GM11168 (cell line): ENCODE results near the gene TPRG1L.

Experiments
- in situ Hi-C: fragments of 300-500 bp; cut with MboI; formaldehyde crosslinking; loops from one replicate; pipeline ENCODE4 v1.12.0; 2022; ENCODE audit warnings: low sequenced_read_pairs; ENCODE audit not compliant: unreplicated experiment

Gene TPRG1L

DNA sequence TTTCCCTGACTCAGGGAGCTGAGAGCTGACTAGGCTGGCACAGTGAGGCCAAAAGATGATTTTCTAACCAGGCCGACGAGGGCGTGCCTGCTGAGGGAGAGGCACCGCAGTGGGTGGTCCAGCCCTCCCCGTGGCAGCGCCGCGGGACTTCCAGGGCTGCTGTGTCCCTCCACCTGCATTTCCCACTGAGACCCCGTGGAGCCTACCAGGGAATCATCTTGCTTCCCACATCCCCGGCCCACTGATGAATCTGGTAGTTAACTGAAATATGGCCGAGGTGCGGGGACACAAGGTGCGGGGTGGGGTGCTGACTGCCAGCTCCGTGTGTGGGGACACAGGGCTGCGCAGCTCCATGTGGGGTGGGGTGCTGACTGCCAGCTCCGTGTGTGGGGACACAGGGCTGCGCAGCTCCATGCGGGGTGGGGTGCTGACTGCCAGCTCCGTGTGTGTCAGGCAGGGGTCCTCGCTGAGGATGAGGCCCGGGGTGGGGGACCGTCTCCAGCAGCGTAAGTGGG is 14.6 kb downstream of the TPRG1L start:
- in situ Hi-C loops: no loop called here

DNA sequence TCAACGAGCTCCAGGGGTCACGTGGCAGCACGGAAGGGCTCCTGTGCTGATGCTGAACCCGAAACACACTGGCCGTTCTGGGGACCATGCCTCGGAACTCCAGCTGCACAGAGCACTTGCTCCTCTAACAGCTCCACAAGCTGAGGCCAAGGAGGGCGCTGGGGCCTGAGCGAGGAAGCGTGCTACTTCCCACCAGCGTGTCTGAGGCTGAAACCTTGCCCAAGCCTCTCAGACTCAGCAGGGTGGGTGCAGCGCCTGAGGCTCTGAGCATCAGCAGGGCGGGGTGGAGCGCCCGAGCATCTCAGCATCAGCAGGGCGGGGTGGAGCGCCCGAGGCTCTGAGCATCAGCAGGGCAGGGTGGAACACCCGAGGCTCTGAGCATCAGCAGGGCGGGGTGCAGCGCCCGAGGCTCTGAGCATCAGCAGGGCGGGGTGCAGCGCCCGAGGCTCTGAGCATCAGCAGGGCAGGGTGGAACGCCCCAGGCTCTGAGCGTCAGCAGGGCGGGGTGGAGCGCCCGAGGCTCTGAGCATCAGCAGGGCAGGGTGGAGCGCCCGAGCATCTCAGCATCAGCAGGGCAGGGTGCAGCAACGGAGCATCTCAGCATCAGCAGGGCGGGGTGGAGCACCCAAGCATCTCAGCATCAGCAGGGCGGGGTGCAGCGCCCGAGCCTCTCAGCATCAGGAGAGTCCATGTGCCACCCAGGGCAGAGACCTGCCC is 15.5 kb downstream of the TPRG1L start:
- in situ Hi-C loops: no loop called here

GRCh38 chr1:3641046-3641760 is 16.4 kb downstream of the TPRG1L start:
- in situ Hi-C loops: no loop called here

- in situ Hi-C loops: no loop called here
Measured at GRCh38 chr1:3641816-3642215, 17.0 kb downstream of the TPRG1L start.

GRCh38 chr1:3642919-3643675 is 18.3 kb downstream of the TPRG1L start:
- in situ Hi-C loops: no loop called here

GRCh38 chr1:3644273-3644672 is 19.5 kb downstream of the TPRG1L start:
- in situ Hi-C loops: no loop called here

DNA sequence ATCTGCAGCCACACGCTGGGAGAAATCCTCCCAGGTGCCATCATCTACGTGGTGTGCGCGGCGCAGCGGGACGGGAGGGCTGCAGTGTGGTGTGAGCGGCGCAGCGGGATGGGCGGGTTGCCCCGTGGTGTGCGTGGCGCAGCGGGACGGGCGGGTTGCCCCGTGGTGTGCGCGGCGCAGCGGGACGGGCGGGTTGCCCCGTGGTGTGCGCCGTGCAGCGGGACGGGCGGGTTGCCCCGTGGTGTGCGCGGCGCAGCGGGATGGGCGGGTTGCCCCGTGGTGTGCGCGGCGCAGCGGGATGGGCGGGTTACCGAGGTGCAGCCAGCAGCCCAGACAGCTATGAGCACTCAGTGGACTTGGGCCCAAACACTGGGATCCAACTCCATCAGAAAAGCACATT is 20.4 kb downstream of the TPRG1L start:
- in situ Hi-C loops: no loop called here

DNA sequence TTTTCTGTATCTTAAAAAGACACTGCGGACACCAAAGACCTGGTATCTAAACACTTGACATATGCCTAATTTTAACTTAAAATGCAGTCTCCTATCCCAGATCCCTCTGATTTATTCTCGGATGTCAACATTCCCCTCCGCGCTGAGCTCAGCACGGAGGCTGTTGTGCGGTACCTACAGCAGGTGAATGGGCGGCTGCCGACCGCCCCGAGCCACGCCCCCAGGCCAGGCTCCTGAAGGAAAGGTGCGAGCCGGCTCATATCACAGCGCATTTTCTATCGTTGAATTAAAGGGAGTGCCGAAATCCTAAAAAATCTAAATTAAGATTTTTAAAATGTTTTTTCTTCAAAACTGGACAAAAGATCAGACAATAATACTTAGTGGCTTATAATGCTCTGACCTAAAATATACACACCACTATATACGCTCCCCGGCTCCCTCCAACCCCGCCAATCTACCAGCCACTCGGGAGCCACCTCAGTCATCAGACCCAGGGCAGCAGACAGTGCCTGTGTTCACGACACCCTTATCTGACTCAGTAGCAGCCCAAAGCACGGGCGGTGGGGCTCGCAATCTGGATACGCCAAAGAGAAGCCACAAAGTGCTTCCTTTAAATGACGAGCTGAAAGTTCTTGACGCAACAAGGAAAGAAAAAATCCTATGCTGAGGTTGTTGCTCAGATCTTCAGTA is 21.0 kb downstream of the TPRG1L start:
- in situ Hi-C loops: no loop called here

- in situ Hi-C loops: no loop called here
Measured at GRCh38 chr1:3646596-3646995, 21.8 kb downstream of the TPRG1L start.

GRCh38 chr1:3649342-3650247 is 24.8 kb downstream of the TPRG1L start, which contains the start of gene WRAP73:
Gene WRAP73 (minus strand): TSS chr1:3650103. CDS start chr1:3649999, 104 bp downstream.
- in situ Hi-C loops: no loop called here

- in situ Hi-C loops: no loop called here
Measured at GRCh38 chr1:3650248-3651025, 25.6 kb downstream of the TPRG1L start.

- in situ Hi-C loops: no loop called here
Measured at GRCh38 chr1:3651026-3651929, 26.5 kb downstream of the TPRG1L start.

DNA sequence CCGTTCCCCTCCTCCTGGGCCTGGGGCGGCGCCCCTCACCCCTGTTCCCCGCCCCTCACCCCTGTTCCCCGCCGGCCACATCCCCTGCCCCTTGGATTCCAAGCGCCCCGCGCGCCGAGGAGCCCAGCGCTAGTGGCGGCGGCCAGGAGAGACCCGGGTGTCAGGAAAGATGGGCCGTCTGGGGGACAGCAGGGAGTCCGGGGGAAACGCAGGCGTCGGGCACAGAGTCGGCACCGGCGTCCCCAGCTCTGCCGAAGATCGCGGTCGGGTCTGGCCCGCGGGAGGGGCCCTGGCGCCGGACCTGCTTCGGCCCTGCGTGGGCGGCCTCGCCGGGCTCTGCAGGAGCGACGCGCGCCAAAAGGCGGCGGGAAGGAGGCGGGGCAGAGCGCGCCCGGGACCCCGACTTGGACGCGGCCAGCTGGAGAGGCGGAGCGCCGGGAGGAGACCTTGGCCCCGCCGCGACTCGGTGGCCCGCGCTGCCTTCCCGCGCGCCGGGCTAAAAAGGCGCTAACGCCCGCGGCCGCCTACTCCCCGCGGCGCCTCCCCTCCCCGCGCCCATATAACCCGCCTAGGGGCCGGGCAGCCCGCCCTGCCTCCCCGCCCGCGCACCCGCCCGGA is 27.2 kb downstream of the TPRG1L start, which contains the start of gene TP73:
Gene TP73 (plus strand): TSS at position 587 of the 618 bp plus-strand sequence. CDS start 29,850 bp downstream, outside the sequence.
- in situ Hi-C loops: no loop called here

GRCh38 chr1:3652548-3653285 is 27.9 kb downstream of the TPRG1L start:
- in situ Hi-C loops: no loop called here

DNA sequence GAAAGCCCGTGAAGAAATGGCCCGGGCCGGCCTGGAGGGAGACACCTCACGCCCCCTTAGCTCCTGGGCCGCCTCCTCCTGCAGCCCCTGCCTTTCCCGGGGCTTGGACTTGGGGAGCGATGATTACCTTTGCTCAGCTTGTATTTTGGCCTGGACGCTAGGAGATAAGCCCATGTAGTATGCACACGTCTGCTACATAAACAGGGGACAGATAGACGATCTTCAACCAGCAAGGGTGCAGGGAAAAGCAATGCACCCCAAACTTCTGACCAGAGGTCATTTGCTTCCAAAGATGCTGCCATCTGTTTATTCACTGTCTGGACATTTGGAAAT is 28.4 kb downstream of the TPRG1L start:
- in situ Hi-C loops: no loop called here

GRCh38 chr1:3654549-3655281 is 29.9 kb downstream of the TPRG1L start:
- in situ Hi-C loops: no loop called here
